DND-41 (cell line): ENCODE data around the gene SLC6A3.

Source experiments
- ATAC-seq: fragments of 200-7000 bp; cut with Tn5 transposase; 3 replicates; pipeline ENCODE4 v1.9.1; 2021; ENCODE audit warnings: low read depth; ENCODE audit not compliant: insufficient read depth
- DNase-seq: peaks from one replicate; pipeline ENCODE4 v3.0.0-alpha.2; 2020
- H2AFZ ChIP-seq: 2 replicates; pipeline ENCODE4 v1.6.0; 2012; ENCODE audit warnings: low read depth, low read length
- H3K27ac ChIP-seq: 2 replicates; pipeline ENCODE4 v1.5.1; 2012; ENCODE audit warnings: low read length, inconsistent platforms
- H3K27me3 ChIP-seq: fragments of 200-600 bp; sonication (generic); 2 replicates; pipeline ENCODE4 v1.6.0; 2012; ENCODE audit warnings: low read length, mild to moderate bottlenecking, inconsistent platforms; ENCODE audit not compliant: insufficient read depth, poor library complexity
- H3K36me3 ChIP-seq: 2 replicates; pipeline ENCODE4 v1.5.1; 2012; ENCODE audit warnings: low read length, inconsistent platforms; ENCODE audit not compliant: insufficient read depth
- H3K4me1 ChIP-seq: 2 replicates; pipeline ENCODE4 v1.5.1; 2012; ENCODE audit warnings: mild to moderate bottlenecking, low read length; ENCODE audit not compliant: insufficient read depth
- H3K4me2 ChIP-seq: 2 replicates; pipeline ENCODE4 v1.6.0; 2012; ENCODE audit warnings: mild to moderate bottlenecking, moderate library complexity, low read length, inconsistent platforms; ENCODE audit not compliant: insufficient read depth
- H3K4me3 ChIP-seq, 2 experiments: fragments of 200-600 bp in 1 of 2; shearing (Covaris generic) in 1 of 2; 2 replicates each; pipeline ENCODE4 v1.5.1; 2012 to 2016; ENCODE audit warnings: inconsistent platforms in 2 of 2, low read length in 2 of 2, mild to moderate bottlenecking in 2 of 2, low read depth in 1 of 2, moderate library complexity in 1 of 2
- H3K79me2 ChIP-seq: 2 replicates; pipeline ENCODE4 v1.6.0; 2012; ENCODE audit warnings: low read length, inconsistent platforms; ENCODE audit not compliant: insufficient read depth
- H3K9ac ChIP-seq: 2 replicates; pipeline ENCODE4 v1.6.0; 2012; ENCODE audit warnings: low read depth, mild to moderate bottlenecking, inconsistent platforms, low read length, moderate library complexity
- H3K9me3 ChIP-seq: 2 replicates; pipeline ENCODE4 v1.5.1; 2012; ENCODE audit warnings: low read length, moderate library complexity, mild to moderate bottlenecking, inconsistent platforms; ENCODE audit not compliant: insufficient read depth, severe bottlenecking
- H4K20me1 ChIP-seq: 2 replicates; pipeline ENCODE4 v1.6.0; 2012; ENCODE audit warnings: low read length; ENCODE audit not compliant: insufficient read depth
- EZH2 ChIP-seq: IDR thresholded peaks from 3 replicates; pipeline ENCODE4 v1.6.1; 2012; ENCODE audit warnings: borderline replicate concordance, low read depth, mild to moderate bottlenecking, moderate library complexity, low read length, inconsistent platforms; ENCODE audit not compliant: severe bottlenecking
- TF ChIP-seq, protein P1 (sequence below): IDR thresholded peaks from 2 replicates; pipeline ENCODE4 v1.5.1; 2012; ENCODE audit warnings: borderline replicate concordance, low read length, moderate library complexity, mild to moderate bottlenecking; ENCODE audit not compliant: poor library complexity, severe bottlenecking; ENCODE audit errors: extremely low read depth

SLC6A3 gene

DNA sequence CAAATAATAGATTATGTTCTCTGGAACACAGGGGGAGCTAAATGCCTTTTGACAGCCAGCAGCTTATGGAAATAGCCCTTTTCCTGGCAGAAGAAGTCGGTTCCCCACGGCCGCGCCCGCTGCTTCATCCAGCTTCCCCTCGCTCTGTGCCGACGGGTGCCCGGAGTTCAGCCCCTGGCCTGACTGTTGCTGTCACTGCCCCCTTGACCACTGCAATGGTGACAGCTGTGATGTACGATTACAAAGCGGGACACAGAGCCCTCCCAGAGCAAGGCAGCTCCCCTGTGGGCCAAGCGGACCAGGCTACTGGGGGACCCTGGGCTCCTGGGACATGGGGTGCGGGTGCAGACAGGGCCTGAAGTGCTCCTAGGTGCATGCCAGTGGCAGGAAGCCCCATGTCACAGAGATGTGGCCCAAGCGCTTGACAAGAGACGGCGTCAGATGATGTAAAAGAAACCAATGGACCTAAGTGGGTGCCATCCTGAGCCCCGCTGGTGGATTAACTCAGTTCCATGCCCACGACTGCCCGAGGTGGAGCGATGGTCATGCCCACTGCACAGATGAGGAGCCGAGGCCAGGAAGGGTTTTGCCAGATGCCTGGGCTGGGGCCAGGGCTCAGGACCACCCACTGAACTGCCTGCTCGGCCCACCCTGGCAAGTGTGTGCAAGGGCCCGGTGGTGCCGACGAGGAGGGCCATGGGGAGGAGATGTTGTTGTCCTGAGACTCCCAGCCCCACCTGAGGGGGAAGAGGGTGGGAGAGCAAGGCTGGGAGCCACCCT is 87.1 kb downstream of the SLC6A3 start:
- Histone ChIP-seq H3K4me3 (no peak overlapping the region), H3K27me3 (no peaks in the 10 kb centered on the region), H3K4me2 (no peak overlapping the region), H2AFZ (no peak overlapping the region), H4K20me1 (no peaks in the 10 kb centered on the region), H3K27ac (no peak overlapping the region), H3K79me2 (no peaks in the 10 kb centered on the region), H3K9me3 (no peaks in the 10 kb centered on the region), H3K36me3 (no peaks in the 10 kb centered on the region), H3K4me1 (no peaks in the 10 kb centered on the region), H3K9ac (no peak overlapping the region)
- DNase-seq (no peak), ATAC-seq (no peak)
- no peak for TF ChIP-seq EZH2
- TF ChIP-seq, protein P1, sequence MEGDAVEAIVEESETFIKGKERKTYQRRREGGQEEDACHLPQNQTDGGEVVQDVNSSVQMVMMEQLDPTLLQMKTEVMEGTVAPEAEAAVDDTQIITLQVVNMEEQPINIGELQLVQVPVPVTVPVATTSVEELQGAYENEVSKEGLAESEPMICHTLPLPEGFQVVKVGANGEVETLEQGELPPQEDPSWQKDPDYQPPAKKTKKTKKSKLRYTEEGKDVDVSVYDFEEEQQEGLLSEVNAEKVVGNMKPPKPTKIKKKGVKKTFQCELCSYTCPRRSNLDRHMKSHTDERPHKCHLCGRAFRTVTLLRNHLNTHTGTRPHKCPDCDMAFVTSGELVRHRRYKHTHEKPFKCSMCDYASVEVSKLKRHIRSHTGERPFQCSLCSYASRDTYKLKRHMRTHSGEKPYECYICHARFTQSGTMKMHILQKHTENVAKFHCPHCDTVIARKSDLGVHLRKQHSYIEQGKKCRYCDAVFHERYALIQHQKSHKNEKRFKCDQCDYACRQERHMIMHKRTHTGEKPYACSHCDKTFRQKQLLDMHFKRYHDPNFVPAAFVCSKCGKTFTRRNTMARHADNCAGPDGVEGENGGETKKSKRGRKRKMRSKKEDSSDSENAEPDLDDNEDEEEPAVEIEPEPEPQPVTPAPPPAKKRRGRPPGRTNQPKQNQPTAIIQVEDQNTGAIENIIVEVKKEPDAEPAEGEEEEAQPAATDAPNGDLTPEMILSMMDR: no peak

DNA sequence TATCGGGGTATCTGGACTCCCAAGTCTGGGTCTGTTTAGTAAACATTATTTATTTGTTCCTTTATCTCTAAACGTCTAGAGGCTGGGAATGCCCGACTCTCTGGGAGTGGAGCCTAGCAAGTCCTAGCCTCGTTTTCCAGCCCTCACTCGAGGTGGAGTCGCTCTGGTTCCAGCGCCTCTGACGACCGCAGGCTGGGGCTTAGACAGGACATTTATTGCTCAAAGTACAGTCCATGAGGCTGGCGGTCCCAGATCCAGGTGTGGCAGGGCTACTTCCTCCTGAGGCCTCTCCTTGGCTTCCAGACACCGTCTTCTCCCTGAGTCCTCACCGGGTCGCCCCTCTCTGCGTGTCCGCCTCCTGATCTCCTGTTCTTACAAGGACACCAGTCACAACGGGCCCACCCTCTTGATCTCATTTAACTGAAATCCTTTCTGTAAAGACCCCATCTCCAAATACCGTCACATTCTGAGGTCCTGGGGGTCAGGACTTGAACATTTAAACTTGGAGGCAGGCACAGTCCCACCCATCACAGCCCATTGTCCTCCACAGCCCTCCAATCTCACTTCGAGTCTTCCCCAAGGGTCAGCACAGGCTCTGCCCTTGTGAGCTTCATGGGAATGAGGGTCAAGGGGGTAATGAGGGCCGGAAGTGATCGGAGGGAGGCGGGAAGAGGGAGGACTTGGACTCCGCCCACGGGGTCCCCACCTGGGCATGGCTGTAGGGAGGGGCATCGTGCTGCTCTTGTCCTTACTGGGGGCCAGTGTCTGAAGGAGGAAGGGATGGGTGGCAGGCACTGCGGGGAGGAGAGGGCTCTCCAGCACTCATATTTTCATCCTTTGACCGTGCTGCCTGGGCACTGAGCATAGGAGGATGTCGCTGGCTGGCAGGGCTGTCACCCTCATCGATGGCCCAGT is 88.1 kb downstream of the SLC6A3 start:
- H3K9me3 ChIP-seq: no peaks in the 10 kb centered on the region
- TF ChIP-seq, protein P1: no peak
- no peak for TF ChIP-seq EZH2
- H3K4me3 ChIP-seq: no peak overlapping the region
- H3K27ac ChIP-seq: no peak overlapping the region
- no peaks in the 10 kb centered on the region for H4K20me1 ChIP-seq
- no peak overlapping the region for H3K4me2 ChIP-seq
- H3K79me2 ChIP-seq: no peaks in the 10 kb centered on the region
- no peak for DNase-seq
- no peaks in the 10 kb centered on the region for H3K27me3 ChIP-seq
- H2AFZ ChIP-seq: no peak overlapping the region
- peaks cover 6% of the 10 kb centered on the region; the same call in 1 of the 2 replicates for H3K4me1 ChIP-seq
- no peak overlapping the region for H3K9ac ChIP-seq
- no peak for ATAC-seq
- no peaks in the 10 kb centered on the region for H3K36me3 ChIP-seq

DNA sequence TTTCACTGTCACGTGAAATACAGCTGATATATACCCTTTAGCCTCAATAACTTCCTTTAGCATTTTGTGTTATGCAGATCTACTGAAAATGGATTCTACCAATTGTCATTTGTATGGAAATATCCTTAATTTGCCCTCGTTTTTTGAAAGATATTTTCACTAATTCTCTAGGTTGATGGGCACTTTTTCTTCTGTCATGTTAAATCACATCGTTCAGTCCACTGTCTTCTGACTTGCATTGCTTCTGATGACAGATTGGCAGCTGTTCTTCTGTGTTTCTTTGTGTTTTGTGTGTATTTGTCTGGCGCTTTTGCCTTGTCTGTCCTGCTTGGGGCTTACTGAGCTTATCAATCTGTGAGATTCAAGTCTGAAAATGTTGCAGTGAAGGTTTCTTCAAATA is 90.7 kb downstream of the SLC6A3 start:
- TF ChIP-seq EZH2: no peak
- TF ChIP-seq, protein P1: no peak
- H2AFZ ChIP-seq: no peak overlapping the region
- no peak overlapping the region for H3K4me2 ChIP-seq
- H3K9me3 ChIP-seq: no peaks in the 10 kb centered on the region
- H3K79me2 ChIP-seq: no peaks in the 10 kb centered on the region
- no peaks in the 10 kb centered on the region for H3K36me3 ChIP-seq
- H3K27me3 ChIP-seq: no peaks in the 10 kb centered on the region
- no peak for DNase-seq
- H3K4me1 ChIP-seq: peaks cover 6% of the 10 kb centered on the region; the same call in 1 of the 2 replicates
- H3K27ac ChIP-seq: no peak overlapping the region
- no peak for ATAC-seq
- H3K9ac ChIP-seq: no peak overlapping the region
- no peaks in the 10 kb centered on the region for H4K20me1 ChIP-seq
- no peak overlapping the region for H3K4me3 ChIP-seq
